ENCODE data around the gene VPS39. TPM values are rescaled to one million over a fixed set of nuclear protein-coding genes. Genes with fewer than 3 reads are reported as not detected.

The VPS39 gene
- total RNA-seq, 1 experiment from 2014 or later = 46.9 TPM

DNA sequence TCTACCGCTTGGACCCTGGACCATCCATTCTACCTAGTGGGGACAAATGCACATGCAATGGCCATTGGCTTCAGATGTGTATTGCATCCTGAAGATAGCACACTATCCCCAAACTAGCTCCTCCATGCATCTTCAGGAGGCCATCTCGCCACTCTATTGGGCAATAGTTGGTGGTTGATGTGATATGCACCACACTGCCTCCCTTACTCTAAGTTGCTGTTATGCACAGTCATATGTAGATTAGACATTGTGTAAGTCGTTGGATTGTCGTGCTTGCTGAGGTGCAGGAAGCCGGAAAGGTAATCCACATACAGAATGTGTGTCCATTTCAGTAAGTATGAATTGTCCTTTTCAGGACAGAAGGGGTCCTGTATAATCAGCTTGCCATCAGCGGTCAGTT lies 87.1 kb downstream of the VPS39 start:
- CTCF ChIA-PET = no interaction called here

DNA sequence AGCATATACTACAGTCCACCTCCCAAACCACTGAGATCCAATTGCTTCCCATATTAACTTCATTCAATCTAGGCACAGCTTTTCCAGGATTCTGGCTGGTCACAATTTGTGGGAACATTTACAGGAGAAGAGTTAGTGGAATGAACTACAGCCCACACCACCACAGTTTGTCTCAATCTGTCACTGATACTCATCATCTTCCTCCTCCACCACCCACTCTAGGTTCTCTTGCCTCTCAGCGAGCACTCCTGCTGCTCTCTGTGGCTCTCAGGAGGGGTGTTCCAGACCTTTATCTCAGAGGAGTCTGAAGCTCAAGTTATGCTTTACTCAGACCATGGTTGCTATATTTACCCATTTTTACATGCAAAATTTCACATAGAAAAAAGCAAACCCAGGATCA lies 87.8 kb downstream of the VPS39 start:
- no peak overlapping the region for H3K4me3 ChIP-seq (ENCODE audit: low read depth, low read length, poor library complexity, severe bottlenecking)
- no peak for TF ChIP-seq EZH2 (IDR thresholded peaks at IDR 0.05; ENCODE audit: borderline replicate concordance, low read depth, low read length, poor library complexity, severe bottlenecking)
- TF ChIP-seq, protein P1, sequence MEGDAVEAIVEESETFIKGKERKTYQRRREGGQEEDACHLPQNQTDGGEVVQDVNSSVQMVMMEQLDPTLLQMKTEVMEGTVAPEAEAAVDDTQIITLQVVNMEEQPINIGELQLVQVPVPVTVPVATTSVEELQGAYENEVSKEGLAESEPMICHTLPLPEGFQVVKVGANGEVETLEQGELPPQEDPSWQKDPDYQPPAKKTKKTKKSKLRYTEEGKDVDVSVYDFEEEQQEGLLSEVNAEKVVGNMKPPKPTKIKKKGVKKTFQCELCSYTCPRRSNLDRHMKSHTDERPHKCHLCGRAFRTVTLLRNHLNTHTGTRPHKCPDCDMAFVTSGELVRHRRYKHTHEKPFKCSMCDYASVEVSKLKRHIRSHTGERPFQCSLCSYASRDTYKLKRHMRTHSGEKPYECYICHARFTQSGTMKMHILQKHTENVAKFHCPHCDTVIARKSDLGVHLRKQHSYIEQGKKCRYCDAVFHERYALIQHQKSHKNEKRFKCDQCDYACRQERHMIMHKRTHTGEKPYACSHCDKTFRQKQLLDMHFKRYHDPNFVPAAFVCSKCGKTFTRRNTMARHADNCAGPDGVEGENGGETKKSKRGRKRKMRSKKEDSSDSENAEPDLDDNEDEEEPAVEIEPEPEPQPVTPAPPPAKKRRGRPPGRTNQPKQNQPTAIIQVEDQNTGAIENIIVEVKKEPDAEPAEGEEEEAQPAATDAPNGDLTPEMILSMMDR (conservative IDR thresholded peaks at IDR 0.05; ENCODE audit: low read depth, low read length) = no peak
- no peak overlapping the region for H3K27ac ChIP-seq (ENCODE audit: low read depth, low read length, poor library complexity, severe bottlenecking)
- ChIA-PET POLR2A (ENCODE audit: low non-redundant PET) (no interaction called here), CTCF (no interaction called here)
- no peaks in the 10 kb centered on the region for H3K9me3 ChIP-seq (ENCODE audit: low read depth, low read length, poor library complexity, severe bottlenecking)
- no TSS peak for BruUV-seq (replicated peaks)
- intact Hi-C loops (cut with micrococcal nuclease; ENCODE audit: unreplicated experiment) = no loop called here
- H3K27me3 ChIP-seq (replicated peaks; ENCODE audit: insufficient read depth, low read depth, low read length, poor library complexity) = no peaks in the 10 kb centered on the region
- no peak for DNase-seq (ENCODE audit: low spot score)
- H3K36me3 ChIP-seq (ENCODE audit: insufficient read depth, low read length, poor library complexity, severe bottlenecking) = no peaks in the 10 kb centered on the region
- no peaks in the 10 kb centered on the region for H3K4me1 ChIP-seq (ENCODE audit: insufficient read depth, low read length, poor library complexity, severe bottlenecking)

More for the DNA sequence above, 87.1 kb downstream of the VPS39 start:
- H3K27ac ChIP-seq (ENCODE audit: low read depth, low read length, poor library complexity, severe bottlenecking) = no peak overlapping the region
- H3K36me3 ChIP-seq (ENCODE audit: insufficient read depth, low read length, poor library complexity, severe bottlenecking) = no peaks in the 10 kb centered on the region
- no peaks in the 10 kb centered on the region for H3K4me1 ChIP-seq (ENCODE audit: insufficient read depth, low read length, poor library complexity, severe bottlenecking)
- no peaks in the 10 kb centered on the region for H3K9me3 ChIP-seq (ENCODE audit: low read depth, low read length, poor library complexity, severe bottlenecking)
- no TSS peak for BruUV-seq (replicated peaks)
- DNase-seq (ENCODE audit: low spot score) = no peak
- H3K27me3 ChIP-seq (replicated peaks; ENCODE audit: insufficient read depth, low read depth, low read length, poor library complexity) = no peaks in the 10 kb centered on the region
- POLR2A ChIA-PET (ENCODE audit: low non-redundant PET) = no interaction called here
- H3K4me3 ChIP-seq (ENCODE audit: low read depth, low read length, poor library complexity, severe bottlenecking) = no peak overlapping the region
- intact Hi-C loops (cut with micrococcal nuclease; ENCODE audit: unreplicated experiment) = no loop called here
- TF ChIP-seq, protein P1 (conservative IDR thresholded peaks at IDR 0.05; ENCODE audit: low read depth, low read length) = no peak
- TF ChIP-seq EZH2 (IDR thresholded peaks at IDR 0.05; ENCODE audit: borderline replicate concordance, low read depth, low read length, poor library complexity, severe bottlenecking) = no peak

DNA sequence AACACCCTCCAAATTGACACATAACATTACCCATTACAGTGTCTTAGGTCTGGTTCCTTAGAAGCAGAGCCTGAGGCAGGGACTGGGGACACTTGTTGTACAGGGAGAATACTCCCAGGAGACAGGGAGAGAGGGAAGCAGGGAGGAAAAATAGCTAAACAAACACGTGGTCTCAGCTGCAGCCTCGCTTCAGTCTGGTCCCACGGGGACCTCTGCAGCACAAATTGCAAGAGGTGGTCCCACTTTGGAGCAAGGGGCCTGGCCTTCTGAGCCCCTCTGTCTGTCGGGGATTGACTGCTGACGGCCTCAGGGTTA lies 88.7 kb downstream of the VPS39 start:
- DNase-seq (ENCODE audit: low spot score) = no peak
- no TSS peak for BruUV-seq (replicated peaks)
- intact Hi-C loops (cut with micrococcal nuclease; ENCODE audit: unreplicated experiment) = no loop called here
- Histone ChIP-seq H3K4me1 (ENCODE audit: insufficient read depth, low read length, poor library complexity, severe bottlenecking) (no peaks in the 10 kb centered on the region), H3K36me3 (ENCODE audit: insufficient read depth, low read length, poor library complexity, severe bottlenecking) (no peaks in the 10 kb centered on the region), H3K9me3 (ENCODE audit: low read depth, low read length, poor library complexity, severe bottlenecking) (no peaks in the 10 kb centered on the region), H3K4me3 (ENCODE audit: low read depth, low read length, poor library complexity, severe bottlenecking) (no peak overlapping the region), H3K27me3 (replicated peaks; ENCODE audit: insufficient read depth, low read depth, low read length, poor library complexity) (no peaks in the 10 kb centered on the region), H3K27ac (ENCODE audit: low read depth, low read length, poor library complexity, severe bottlenecking) (no peak overlapping the region)
- TF ChIP-seq, protein P1 (conservative IDR thresholded peaks at IDR 0.05; ENCODE audit: low read depth, low read length) = no peak
- no peak for TF ChIP-seq EZH2 (IDR thresholded peaks at IDR 0.05; ENCODE audit: borderline replicate concordance, low read depth, low read length, poor library complexity, severe bottlenecking)
- ChIA-PET CTCF (interaction anchor here (0.8 kb wide), 1 partner anchor 14 kb away, joined by 4 read pairs; no protein-coding TSS in a partner anchor), POLR2A (ENCODE audit: low non-redundant PET) (no interaction called here)
